CD4-positive, alpha-beta T cell treated with Interleukin-15 for 1 hour (primary cell): ENCODE results near the gene KLHL40.

Source experiments
- DNase-seq: peaks from one replicate; pipeline ENCODE4 v3.0.0-alpha.2; 2020

KLHL40 gene

GRCh38 chr3:42728056-42728455 is 42.7 kb downstream of the KLHL40 start:
- DNase-seq, result no peak

GRCh38 chr3:42728668-42729364 is 43.5 kb downstream of the KLHL40 start:
- no peak for DNase-seq

- DNase-seq, result no peak
Measured at GRCh38 chr3:42729404-42730145, 44.2 kb downstream of the KLHL40 start.

- no peak for DNase-seq
Measured at GRCh38 chr3:42730294-42730693, 45.0 kb downstream of the KLHL40 start.

- DNase-seq, result no peak
Measured at GRCh38 chr3:42730706-42731420, 45.5 kb downstream of the KLHL40 start.

GRCh38 chr3:42731476-42732195 is 46.3 kb downstream of the KLHL40 start:
- DNase-seq, result no peak

- DNase-seq, result no peak
Measured at GRCh38 chr3:42732196-42732828, 47.0 kb downstream of the KLHL40 start.

GRCh38 chr3:42732829-42733459 is 47.6 kb downstream of the KLHL40 start:
- no peak for DNase-seq

GRCh38 chr3:42733501-42734262 is 48.3 kb downstream of the KLHL40 start:
- DNase-seq, result no peak

- DNase-seq, result no peak
Measured at GRCh38 chr3:42734263-42734860, 49.0 kb downstream of the KLHL40 start.

- no peak for DNase-seq
Measured at GRCh38 chr3:42735019-42735418, 49.7 kb downstream of the KLHL40 start.

GRCh38 chr3:42735615-42736014 is 50.3 kb downstream of the KLHL40 start:
- no peak for DNase-seq

- DNase-seq, result no peak
Measured at GRCh38 chr3:42736081-42736480, 50.7 kb downstream of the KLHL40 start.

GRCh38 chr3:42736531-42736930 is 51.2 kb downstream of the KLHL40 start:
- DNase-seq, result no peak

GRCh38 chr3:42739401-42740158 is 54.2 kb downstream of the KLHL40 start:
- no peak for DNase-seq

GRCh38 chr3:42741796-42742195 is 56.5 kb downstream of the KLHL40 start:
- DNase-seq, result no peak
